HepG2 (cell line): ENCODE results near the gene TOM1L2. TPM values are rescaled to one million over a fixed set of nuclear protein-coding genes. Genes with fewer than 3 reads are reported as not detected.

ENCODE experiments used
- ELF1 ChIP-seq: sonication (generic); formaldehyde crosslinking; IDR thresholded peaks from 2 replicates; pipeline ENCODE4 v1.4.0; 2020; ENCODE audit warnings: missing genetic modification reagents
- HNRNPLL ChIP-seq: fragments of 200-400 bp; formaldehyde crosslinking; IDR thresholded peaks from 2 replicates; pipeline ENCODE4 v1.6.1; 2017; ENCODE audit warnings: mild to moderate bottlenecking, low read depth, low read length; ENCODE audit not compliant: poor library complexity, severe bottlenecking
- HOXA7 ChIP-seq: sonication (generic); formaldehyde crosslinking; IDR thresholded peaks from 2 replicates; pipeline ENCODE4 v1.8.1; 2022; ENCODE audit warnings: mild to moderate bottlenecking, missing genetic modification reagents, moderate library complexity
- ISL2 ChIP-seq: sonication (generic); formaldehyde crosslinking; IDR thresholded peaks from 2 replicates; pipeline ENCODE4 v1.5.0; 2020; ENCODE audit warnings: missing genetic modification reagents
- KDM3A ChIP-seq: IDR thresholded peaks from 2 replicates; pipeline ENCODE4 v1.6.1; 2018; ENCODE audit warnings: low read depth, missing compliant biosample characterization
- KLF15 ChIP-seq: sonication (generic); formaldehyde crosslinking; IDR thresholded peaks from 2 replicates; pipeline ENCODE4 v1.8.1; 2023; ENCODE audit warnings: borderline replicate concordance, mild to moderate bottlenecking, inconsistent platforms, missing genetic modification reagents, mixed read lengths
- KLF16 ChIP-seq, 2 experiments: sonication (generic) in 1 of 2; formaldehyde crosslinking in 1 of 2; IDR thresholded peaks; 2 replicates each; pipeline versions ENCODE4 v1.6.1 to v1.8.0; 2016 to 2023; ENCODE audit warnings: missing genetic modification reagents in 2 of 2, missing compliant biosample characterization in 1 of 2
- NCOR1 ChIP-seq: fragments of 200-600 bp; sonication (generic); IDR thresholded peaks from 2 replicates; pipeline ENCODE4 v1.7.0; 2017; ENCODE audit warnings: antibody characterized with exemption, low read length, borderline replicate concordance
- NKX3-1 ChIP-seq: sonication (generic); formaldehyde crosslinking; IDR thresholded peaks from 2 replicates; pipeline ENCODE4 v1.5.0; 2020; ENCODE audit warnings: missing genetic modification reagents
- SMYD3 ChIP-seq: sonication (generic); formaldehyde crosslinking; IDR thresholded peaks from 2 replicates; pipeline ENCODE4 v1.8.1; 2023; ENCODE audit warnings: mild to moderate bottlenecking, missing genetic modification reagents
- SP5 ChIP-seq: IDR thresholded peaks from 2 replicates; pipeline ENCODE4 v1.6.1; 2016; ENCODE audit warnings: low read depth, borderline replicate concordance
- ZFP62 ChIP-seq: sonication (generic); formaldehyde crosslinking; IDR thresholded peaks from 2 replicates; pipeline ENCODE4 v1.4.0; 2020; ENCODE audit warnings: missing genetic modification reagents
- ZFX ChIP-seq: sonication (generic); formaldehyde crosslinking; IDR thresholded peaks from 2 replicates; pipeline ENCODE4 v1.4.0; 2020; ENCODE audit warnings: mild to moderate bottlenecking, low read depth, missing genetic modification reagents, moderate library complexity
- ZNF143 ChIP-seq: sonication (generic); formaldehyde crosslinking; IDR thresholded peaks from 2 replicates; pipeline ENCODE4 v1.4.0; 2020; ENCODE audit warnings: missing genetic modification reagents
- ZNF549 ChIP-seq: sonication (generic); formaldehyde crosslinking; IDR thresholded peaks from 2 replicates; pipeline ENCODE4 v1.5.0; 2020; ENCODE audit warnings: missing genetic modification reagents
- ZNF557 ChIP-seq: sonication (generic); formaldehyde crosslinking; IDR thresholded peaks from 2 replicates; pipeline ENCODE4 v1.4.0; 2020; ENCODE audit warnings: missing genetic modification reagents
- ZNF609 ChIP-seq: sonication (generic); formaldehyde crosslinking; IDR thresholded peaks from 2 replicates; pipeline ENCODE4 v1.4.0; 2020; ENCODE audit warnings: mild to moderate bottlenecking, missing genetic modification reagents, borderline replicate concordance
- polyA plus RNA-seq, 8 experiments: library from polyadenylated mRNA; depleted of rRNA in 3 of 8; stranded (reverse) in 7 of 8; unstranded in 1 of 8; fragments of >200 nt; fragmentation: Illumina TruSeq in 4 of 8; extraction: Trizol in 4 of 8; gene quantifications; 2 replicates each; pipeline versions ENCODE4 v1.2.1 to v1.2.3, GENCODE V29; 2011 to 2016; ENCODE audit warnings: low read depth in 4 of 8, missing spikeins in 1 of 8, mixed read lengths in 1 of 8; ENCODE audit not compliant: insufficient read depth in 1 of 8
- total RNA-seq, 5 experiments: library from RNA; depleted of rRNA; stranded (reverse); fragments of >200 nt; fragmentation: Illumina TruSeq; extraction: Trizol; gene quantifications; 2 replicates each; pipeline ENCODE4 v1.2.3, GENCODE V29; 2016; ENCODE audit warnings: low read depth in 1 of 5
- TF ChIP-seq, protein P1 (sequence below): sonication (generic); formaldehyde crosslinking; IDR thresholded peaks from 2 replicates; pipeline ENCODE4 v1.5.0; 2020; ENCODE audit warnings: mild to moderate bottlenecking, missing genetic modification reagents

TOM1L2 gene
- total and polyA plus RNA-seq, 2 of the 13 experiments (the other 11 are each of a cell fraction or from before 2014, with no cell fraction given) = 4.7 to 7.4 TPM

DNA sequence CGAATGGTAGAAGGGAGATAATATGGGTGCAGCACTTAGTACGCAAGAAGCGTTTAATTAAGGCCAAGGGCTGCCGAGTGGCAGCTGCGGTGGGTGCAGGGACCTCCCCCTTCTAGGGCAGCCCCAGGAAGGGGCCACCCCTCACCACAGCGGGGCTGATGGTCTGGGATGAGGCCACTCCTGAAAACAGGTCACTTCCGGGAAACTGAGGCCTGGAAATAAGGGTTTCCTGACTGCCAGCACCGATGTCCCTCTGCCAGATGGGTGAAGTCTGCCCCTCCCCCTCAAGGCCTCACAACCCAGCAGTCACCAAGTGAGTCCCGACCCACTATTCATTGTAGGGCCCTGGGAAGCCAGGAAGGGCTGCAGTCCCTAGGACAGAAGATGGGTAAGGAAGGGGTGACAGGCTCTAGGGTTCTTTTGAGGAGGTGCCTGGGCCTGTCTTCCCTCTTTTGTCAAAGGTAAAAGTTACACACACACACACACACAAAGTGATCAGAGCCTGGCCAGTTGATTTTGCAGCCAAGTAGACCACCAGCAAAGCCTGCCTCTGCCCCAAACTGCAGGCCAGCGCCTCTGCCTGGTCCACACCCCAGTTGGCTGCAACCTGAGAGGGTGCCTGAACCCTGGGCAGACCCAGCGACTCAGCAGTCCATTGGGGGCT, 147.9 kb downstream of the TOM1L2 start (continued):
- TF ChIP-seq ZNF609 (CRISPR knock-in tag) (0 out of 2 replicates have a peak, but pooled peaks have one; percentile 7), ZNF143 (CRISPR knock-in tag) (no peak), ZNF549 (CRISPR knock-in tag) (no peak), SMYD3 (no peak), KDM3A (no peak), ZFX (CRISPR knock-in tag) (peak; percentile 43; the same call in 1 of the 2 replicates), ELF1 (CRISPR knock-in tag) (0 out of 2 replicates have a peak, but pooled peaks have one; percentile 38), KLF15 (CRISPR knock-in tag) (no peak), NCOR1 (peak; percentile 48; the same call in 1 of the 2 replicates), ZFP62 (CRISPR knock-in tag) (no peak), ISL2 (CRISPR knock-in tag) (no peak), HOXA7 (CRISPR knock-in tag) (no peak), NKX3-1 (no peak), SP5 (CRISPR knock-in tag) (0 out of 2 replicates have a peak, but pooled peaks have one; percentile 4), HNRNPLL (peak; percentile 45), KLF16 (CRISPR knock-in tag; IDR thresholded peaks at IDR 0.05) (no peak), ZNF557 (CRISPR knock-in tag) (no peak)
- TF ChIP-seq, protein P1, sequence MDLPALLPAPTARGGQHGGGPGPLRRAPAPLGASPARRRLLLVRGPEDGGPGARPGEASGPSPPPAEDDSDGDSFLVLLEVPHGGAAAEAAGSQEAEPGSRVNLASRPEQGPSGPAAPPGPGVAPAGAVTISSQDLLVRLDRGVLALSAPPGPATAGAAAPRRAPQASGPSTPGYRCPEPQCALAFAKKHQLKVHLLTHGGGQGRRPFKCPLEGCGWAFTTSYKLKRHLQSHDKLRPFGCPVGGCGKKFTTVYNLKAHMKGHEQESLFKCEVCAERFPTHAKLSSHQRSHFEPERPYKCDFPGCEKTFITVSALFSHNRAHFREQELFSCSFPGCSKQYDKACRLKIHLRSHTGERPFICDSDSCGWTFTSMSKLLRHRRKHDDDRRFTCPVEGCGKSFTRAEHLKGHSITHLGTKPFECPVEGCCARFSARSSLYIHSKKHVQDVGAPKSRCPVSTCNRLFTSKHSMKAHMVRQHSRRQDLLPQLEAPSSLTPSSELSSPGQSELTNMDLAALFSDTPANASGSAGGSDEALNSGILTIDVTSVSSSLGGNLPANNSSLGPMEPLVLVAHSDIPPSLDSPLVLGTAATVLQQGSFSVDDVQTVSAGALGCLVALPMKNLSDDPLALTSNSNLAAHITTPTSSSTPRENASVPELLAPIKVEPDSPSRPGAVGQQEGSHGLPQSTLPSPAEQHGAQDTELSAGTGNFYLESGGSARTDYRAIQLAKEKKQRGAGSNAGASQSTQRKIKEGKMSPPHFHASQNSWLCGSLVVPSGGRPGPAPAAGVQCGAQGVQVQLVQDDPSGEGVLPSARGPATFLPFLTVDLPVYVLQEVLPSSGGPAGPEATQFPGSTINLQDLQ (CRISPR knock-in tag) = no peak
